Erythroblast (primary cell): ENCODE data around the gene NUDT5.
"Not testable (repeated sequence)": the region's sequence is repeated elsewhere in the genome, so short reads cannot be mapped to it uniquely, and the experiment has no call there.

Experiments used
- DNase-seq, 2 experiments: peaks; one replicate each; lab custom pipeline; 2025; lab: John Stamatoyannopoulos, UW
- GATA1 ChIP-seq: IDR thresholded peaks from 2 replicates; pipeline ENCODE4 v1.6.1; 2011; ENCODE audit warnings: low read depth, mild to moderate bottlenecking, control low read depth, low read length, moderate library complexity
- POLR2A ChIP-seq: IDR thresholded peaks from 2 replicates; pipeline ENCODE4 v1.6.1; 2011; ENCODE audit warnings: mild to moderate bottlenecking, low read length

The NUDT5 gene

DNA sequence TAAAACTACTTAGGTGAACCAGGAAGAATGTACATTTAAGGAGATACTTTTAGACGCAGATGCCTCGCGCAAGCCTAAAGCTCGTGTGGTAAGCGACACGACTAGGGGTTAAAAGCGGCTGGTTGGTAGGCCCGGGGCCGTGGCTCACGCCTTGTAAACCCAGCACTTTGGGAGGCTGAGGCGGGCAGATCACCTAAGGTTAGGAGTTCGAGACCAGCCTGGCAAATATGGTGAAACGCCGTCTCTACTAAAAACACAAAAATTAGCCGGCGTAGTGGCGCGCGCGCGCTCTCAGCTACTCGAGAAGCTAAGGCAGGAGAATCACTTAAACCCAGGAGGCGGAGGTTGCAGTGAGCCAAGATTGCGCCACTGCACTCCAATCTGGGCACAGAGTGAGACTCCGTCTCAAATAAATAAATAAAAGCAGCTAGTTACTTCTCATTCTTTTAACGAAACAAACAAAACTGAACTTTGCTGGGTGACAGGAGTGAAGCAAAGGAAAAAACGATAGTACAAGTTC, 879 bp downstream of the NUDT5 start:
- TF ChIP-seq GATA1 = no peak
- TF ChIP-seq POLR2A = no peak
- peak; percentile 55 to 58 for DNase-seq

DNA sequence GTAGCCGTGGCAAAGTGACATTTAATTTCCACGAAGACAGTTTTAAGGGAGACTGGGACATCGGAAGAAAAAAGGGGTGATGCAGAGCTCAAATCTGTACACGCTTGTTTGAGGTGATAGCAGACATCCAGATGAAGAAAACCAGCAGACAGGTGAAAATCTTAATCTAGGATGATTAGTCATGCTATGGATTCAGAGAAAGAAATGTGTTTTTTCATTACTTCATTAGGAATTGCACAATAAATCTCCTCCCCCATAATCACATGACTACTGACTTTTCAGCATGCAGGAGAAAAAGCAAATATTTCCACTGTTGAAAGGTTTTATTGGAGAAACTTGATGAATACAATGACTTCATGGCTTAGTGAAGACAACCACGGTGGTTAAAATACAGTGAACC, 2.5 kb downstream of the NUDT5 start:
- TF ChIP-seq POLR2A = no peak
- no peak for TF ChIP-seq GATA1
- no peak for DNase-seq

DNA sequence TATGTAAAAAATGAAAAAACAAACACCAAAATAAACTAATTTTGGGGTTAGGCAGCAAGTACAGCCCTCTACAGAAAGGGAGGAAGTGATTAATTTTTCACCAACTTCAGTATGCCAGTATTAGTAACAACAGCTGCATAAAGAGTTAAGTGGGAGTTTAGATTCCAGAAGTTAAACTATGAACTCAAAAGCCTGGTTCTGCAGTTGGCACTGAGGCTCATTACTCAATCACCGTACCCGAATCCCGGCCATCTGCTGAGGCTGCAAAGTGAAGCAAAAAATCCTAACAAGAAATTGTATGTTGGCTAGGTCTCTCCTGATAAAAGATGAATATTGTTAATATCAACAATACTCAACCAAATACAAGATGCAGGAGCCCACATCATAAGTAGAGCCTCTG, 4.0 kb downstream of the NUDT5 start:
- DNase-seq = no peak
- no peak for TF ChIP-seq GATA1
- TF ChIP-seq POLR2A = no peak

DNA sequence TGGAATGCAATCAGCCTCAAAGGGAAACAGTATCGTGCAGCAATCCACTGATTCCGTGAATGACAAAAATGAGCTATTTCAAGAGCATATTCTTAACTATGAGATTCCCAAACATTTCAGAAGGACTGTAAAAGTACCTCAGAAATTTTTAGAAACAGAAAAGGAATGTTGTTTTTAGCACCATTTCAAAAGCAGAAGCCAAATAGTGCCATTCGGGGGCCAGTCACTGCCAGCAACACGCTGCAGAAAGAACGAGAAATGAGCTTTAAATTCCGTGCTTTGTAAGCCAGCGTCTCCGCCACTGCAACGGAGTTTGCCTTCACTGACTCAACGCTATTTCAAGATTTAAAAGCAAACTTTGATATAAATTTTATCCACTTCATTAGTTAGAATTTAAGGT, 6.3 kb downstream of the NUDT5 start:
- DNase-seq = no peak
- TF ChIP-seq POLR2A = no peak

DNA sequence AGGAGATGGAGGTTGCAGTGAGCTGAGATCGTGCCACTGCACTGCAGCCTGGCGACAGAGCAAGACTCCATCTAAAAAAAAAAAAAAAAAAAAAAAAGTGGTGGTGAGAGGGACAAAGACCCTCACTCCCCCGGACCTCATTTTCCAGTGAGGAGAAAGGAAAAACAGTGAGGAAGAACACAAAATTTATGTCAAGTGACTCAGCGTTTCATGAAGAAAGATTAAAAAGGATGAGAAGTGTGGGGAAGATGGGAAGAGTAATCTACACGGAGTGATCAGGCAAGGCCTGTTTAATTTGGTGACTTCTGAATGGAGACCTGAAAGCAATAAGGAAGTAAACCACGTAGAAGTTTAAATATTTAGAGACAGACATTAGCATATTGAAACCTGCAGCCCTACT, 7.0 kb downstream of the NUDT5 start:
- no peak for TF ChIP-seq GATA1
- TF ChIP-seq POLR2A = no peak
- no peak for DNase-seq

DNA sequence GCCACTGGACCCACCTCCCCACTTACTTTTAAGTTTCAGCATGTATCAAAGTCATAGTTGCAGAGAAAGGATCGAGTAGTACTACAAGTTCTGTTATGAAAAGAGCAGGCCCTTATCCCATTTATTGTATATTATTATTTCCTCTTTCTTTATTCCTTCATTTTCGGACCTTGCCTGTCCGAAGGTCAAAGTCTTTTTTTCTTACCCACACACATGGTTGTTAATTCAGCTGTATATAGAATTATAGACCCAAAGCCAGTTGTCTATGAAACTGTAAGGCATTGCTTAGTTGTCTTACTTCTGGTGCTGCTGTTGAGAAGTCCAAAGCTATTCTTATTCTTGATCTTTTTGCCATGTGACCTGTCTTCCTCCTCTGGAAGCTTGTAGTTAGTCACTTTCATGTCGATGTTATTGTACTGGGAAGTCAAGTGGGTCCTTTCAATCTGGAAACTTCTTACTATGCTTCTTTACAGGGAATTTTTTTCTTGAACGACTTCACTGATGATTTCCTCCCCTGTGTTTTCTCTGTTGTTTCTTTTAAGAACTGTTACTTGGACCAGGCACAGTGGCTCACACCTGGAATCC, 8.3 kb downstream of the NUDT5 start:
- TF ChIP-seq POLR2A (no peak), GATA1 (no peak)
- no peak for DNase-seq

DNA sequence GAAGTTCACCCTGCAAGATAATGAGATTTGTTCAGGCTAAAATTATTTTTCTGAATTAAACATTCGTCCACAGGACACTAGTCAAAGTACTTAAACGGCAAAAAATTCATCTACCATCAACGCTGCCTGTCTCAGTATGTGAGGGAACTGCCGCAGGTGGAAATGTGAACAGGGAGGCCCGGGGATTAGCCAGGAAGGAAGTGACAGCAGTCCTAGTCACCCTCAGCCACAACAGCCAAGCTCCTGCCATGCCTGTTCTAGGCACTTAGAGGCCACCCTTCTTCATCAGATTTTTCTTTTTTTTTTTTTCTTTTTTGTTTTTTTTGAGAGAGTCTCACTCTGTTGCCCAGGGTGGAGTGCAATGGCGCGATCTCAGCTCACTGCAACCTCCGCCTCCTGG, 9.4 kb downstream of the NUDT5 start:
- DNase-seq = no peak
- no peak for TF ChIP-seq GATA1
- TF ChIP-seq POLR2A = no peak

DNA sequence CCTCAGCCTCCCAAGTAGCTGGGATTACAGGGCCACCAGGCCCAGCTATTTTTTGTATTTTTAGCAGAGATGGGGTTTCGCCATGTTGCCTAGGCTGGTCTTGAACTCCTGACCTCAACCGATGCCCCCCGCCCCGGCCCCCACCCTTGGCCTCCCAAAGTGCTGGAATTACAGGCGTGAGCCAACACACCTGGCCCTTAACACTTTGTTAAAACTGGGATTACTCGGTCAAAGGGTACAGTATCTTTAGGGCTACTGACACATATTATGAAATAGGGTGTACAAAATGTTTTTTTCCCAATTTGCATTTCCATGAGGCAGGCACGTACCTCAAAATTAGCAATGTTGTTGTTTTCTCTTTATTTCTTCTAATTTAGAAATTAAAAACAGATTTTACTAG, 11.5 kb downstream of the NUDT5 start:
- DNase-seq = no peak
- TF ChIP-seq GATA1 (no peak), POLR2A (no peak)

DNA sequence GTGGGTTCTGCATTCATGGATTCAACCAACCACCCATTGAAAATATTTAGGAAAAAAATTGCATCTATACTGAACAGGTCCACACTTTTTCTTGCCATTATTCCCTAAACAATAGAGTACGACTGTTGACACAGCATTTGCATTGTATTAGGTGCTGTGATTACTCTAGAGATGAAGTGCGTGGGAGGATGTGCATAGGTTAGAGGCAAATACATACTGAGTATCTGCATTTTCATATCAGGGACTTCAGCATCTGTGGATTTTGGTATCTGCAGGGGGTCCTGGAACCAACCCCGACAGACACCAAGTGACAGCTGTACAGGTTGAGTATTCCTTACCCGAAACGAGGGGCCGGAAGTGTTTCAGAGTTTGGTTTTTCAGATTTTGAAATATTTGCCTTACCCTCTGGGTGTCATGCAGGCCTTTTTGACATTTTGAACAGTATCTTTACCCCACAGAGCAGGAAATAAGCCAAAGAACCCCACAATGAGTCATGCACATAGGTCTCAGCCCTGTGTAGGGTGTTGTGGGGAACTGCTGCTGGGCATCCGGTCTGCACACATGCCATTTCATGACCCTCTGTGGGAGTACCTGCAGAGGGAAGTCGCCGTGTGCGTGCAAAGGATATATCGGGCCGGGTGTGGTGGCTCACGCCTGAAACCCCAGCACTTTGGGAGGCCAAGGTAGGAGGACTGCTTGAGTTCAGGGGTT, 14.5 kb downstream of the NUDT5 start:
- no peak for TF ChIP-seq POLR2A
- no peak for TF ChIP-seq GATA1
- DNase-seq = no peak

DNA sequence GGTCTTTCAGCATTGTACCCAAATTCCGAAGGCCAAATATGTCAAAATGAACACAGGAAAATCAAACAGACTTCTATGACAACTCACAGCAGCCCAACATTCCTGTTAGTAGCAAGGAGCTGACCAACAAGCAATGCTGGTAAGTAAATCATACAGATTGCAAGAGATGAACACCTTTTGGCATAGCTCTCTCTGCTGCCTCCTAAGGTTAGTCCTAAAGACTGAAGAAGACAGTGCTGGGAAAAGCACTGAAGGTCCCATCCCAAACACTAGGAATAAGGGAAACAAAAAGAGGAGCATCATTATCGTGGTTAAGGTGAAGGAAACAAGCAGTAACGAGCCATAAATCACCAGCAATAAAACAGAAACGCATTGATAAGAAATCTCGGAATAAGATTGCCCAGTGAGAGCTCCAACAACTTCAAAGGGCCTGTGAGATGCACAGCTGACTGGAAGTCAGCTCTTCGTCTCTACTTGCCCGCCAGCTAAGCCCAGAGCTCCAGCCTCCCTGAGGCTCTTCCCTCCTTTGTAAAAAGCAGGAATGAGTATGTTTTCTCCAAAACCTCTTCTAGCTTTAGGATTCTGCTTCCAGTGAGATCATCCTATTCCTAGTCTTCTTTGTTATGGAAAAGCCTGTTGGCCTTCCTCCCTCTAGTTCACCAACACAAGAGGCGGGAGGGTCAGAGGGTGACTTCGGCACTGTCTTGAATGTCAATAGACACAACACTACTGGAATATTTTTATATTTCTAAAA, 15.3 kb downstream of the NUDT5 start:
- DNase-seq = no peak
- no peak for TF ChIP-seq GATA1
- no peak for TF ChIP-seq POLR2A

DNA sequence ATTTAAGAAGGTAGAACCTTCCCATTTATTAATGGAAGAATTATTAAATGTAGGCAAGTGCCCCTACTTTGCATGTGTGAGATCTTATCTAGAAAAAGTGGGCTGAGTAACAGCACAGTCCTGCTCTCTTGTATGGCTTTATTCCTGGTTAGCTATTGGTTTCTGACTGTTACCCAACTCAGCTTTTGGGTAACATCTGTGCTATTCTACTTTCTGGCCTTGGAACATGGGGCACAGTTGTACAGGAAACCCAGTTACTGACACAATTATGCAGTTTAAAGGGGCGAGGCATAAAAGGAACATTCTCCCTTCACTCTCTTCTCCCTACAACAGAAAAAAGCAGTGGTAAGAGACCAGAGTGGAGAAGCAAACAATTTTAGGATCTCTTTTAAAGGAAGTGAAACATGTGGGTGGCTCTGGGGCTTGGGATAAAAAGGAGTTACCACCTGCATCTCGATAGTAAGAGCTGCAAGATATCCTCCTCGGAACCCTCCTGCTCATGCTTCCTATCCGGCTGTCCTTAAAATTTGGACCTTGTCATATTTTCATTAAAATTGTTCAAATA, 16.0 kb downstream of the NUDT5 start:
- no peak for TF ChIP-seq GATA1
- no peak for TF ChIP-seq POLR2A
- DNase-seq = no peak

DNA sequence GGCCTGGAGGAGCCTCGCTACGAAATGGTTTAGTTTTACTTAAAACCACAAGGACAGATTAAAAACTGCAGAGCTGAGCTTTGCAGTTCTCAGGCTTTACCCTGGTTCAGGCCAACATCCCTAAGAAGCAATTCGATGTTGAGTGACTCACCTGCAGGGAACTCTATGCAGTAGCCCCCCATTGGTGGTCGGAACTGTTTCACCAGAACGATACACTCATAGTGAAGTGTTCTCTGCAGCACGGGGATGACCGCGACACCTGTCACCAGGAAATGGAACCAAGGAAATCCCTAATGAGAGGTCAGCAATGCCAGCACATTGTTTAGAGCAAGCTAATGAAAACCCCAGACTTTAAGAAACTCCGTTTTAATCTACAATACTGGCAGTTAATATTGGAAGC, 18.0 kb downstream of the NUDT5 start:
- no peak for DNase-seq
- TF ChIP-seq GATA1 (no peak), POLR2A (no peak)

DNA sequence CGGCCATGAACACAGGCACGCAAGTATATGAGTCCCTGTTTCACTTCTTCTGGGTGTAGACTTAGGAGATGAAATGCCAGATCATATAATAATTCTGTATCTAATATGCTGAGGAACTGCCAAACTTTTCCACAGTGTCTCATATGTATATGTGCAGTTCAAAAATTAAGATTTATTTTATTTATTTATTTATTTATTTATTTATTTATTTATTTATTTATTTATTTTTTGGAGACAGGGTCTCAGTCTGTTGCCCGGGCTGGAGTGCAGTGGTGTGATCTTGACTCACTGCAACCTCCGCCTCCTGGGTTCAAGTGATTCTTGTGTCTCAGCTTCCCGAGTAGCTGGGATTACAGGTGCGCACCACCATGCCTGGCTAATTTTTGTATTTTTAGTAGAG, 24.2 kb downstream of the NUDT5 start:
- DNase-seq = not testable (repeated sequence)
